HG03135 (cell line): ENCODE measurements around the gene NR1H2.

Experiments used
- ATAC-seq: cut with Tn5 transposase; IDR thresholded peaks from one replicate; pipeline ENCODE4 v1.9.1; 2021; ENCODE audit warnings: mild to moderate bottlenecking, moderate library complexity; ENCODE audit not compliant: unreplicated experiment

The NR1H2 gene

DNA sequence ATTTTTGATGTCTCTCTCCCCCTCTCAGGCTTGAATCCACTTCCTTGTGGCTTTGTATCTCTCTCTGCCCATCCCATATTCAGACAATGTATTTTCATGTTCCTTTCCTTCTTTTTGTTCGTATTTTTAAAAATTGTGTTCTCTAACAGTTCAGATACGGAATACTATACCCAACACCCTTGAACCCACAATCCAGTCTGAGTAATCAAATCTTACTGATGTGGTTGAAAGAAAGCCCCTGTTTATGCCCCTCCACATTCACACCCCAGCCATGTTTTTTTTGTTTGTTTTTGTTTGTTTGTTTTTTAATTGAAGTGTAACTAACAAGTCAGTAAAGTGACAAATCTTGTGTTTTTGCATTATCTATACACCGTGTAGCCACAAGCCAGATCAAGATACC lies 43.9 kb downstream of the NR1H2 start:
- no peak for ATAC-seq

DNA sequence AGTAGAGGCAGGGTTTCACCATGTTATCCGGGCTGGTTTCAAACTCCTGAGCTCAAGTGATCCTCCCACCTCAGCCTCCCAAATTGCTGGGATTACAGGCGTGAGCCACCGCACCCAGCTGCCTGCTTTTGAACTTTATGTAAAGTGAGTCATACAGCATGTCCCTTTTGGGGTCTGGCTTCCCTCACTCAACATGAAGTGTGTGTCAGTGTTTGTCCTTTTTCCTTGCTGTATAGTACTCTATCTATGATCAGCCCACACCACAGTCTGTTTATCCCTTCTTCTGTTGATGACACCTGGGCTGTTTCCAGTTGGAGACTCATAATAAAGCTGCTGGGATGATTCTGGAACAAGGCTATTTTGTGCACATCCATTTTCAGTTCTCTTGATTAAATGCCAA lies 44.6 kb downstream of the NR1H2 start:
- no peak for ATAC-seq

DNA sequence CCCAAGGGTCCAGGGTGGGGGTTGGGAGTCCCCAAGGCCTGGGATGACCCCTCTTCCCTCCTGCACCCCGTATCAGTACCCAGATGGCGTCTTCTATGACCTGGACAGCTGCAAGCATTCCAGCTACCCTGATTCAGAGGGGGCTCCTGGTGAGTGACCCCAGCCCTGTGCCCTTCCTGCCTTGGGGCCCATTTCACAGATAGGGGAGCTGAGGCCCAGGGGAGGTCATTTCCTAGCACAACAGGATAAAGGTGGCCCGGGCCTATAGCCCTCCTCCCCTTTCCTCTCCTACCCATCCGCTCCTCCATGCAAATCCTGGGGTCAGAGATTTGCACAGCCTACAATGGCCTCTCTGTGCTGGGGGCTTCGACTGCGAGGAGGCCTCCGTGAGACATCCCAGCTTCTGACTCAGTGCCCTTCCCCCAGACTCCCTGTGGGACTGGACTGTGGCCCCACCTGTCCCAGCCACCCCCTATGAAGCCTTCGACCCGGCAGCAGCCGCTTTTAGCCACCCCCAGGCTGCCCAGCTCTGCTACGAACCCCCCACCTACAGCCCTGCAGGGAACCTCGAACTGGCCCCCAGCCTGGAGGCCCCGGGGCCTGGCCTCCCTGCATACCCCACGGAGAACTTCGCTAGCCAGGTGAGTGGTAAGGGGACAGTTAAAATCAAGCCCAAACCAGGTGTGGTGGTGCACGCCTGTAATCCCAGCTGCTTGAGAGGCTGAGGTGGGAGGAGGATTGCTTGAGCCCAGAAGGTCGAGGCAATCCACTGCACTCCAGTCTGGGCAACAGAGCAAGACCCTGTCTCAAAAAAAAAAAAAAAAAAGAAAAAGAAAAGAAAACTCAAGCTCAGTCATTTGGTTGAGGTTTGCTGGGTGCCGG lies 46.4 kb downstream of the NR1H2 start:
- ATAC-seq = no peak

DNA sequence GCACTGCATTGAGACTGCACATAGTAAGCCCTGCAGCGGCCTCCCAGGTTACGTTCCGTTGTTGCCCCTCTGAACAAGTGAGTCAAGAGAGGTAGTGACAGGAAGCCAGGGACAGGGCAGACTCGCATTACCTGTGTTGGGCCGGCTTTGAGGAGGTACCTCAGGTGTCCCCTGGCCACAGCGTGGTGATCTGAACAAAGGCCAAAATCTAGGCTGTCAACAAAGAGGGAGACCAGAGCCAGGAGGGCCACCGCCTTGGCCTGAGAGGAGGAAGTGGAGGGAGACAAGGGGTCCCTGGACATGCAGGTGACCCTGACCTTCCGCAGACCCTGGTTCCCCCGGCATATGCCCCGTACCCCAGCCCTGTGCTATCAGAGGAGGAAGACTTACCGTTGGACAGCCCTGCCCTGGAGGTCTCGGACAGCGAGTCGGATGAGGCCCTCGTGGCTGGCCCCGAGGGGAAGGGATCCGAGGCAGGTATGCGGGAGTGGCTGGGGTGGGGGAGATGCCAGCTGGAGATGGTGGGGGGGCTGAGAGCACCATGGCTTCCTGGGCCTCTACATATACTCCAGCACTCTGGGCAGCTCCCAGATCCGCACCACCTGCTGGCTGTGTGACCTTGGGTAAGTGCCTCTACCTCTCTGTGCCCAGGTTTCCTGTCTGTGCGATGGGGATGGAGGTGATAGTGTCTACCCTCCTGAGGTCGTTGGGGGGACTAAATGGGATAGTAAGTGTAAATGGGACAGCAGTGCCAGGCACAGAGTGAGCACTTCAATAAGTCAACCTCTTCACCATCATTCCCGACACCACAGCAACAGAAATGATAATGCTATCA lies 47.2 kb downstream of the NR1H2 start:
- ATAC-seq = no peak

DNA sequence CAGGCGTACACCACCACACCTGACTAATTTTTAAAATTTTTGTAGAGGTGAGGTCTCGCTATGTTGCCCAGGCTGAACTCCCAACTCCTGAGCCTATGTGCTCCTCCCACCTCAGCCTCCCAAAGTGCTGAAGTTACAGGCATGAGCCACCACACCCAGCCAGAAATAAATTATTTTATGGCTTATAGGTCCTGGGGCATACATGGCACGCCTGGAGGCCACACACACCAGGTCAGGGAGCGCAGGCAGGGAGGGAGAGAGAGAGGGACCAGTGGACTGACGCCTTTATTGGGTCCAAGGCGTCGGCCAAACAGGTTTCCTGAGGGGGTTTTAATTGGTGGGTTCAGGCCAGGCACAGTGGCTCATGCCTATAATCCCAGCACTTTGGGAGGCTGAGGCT lies 49.3 kb downstream of the NR1H2 start:
- ATAC-seq = no peak

DNA sequence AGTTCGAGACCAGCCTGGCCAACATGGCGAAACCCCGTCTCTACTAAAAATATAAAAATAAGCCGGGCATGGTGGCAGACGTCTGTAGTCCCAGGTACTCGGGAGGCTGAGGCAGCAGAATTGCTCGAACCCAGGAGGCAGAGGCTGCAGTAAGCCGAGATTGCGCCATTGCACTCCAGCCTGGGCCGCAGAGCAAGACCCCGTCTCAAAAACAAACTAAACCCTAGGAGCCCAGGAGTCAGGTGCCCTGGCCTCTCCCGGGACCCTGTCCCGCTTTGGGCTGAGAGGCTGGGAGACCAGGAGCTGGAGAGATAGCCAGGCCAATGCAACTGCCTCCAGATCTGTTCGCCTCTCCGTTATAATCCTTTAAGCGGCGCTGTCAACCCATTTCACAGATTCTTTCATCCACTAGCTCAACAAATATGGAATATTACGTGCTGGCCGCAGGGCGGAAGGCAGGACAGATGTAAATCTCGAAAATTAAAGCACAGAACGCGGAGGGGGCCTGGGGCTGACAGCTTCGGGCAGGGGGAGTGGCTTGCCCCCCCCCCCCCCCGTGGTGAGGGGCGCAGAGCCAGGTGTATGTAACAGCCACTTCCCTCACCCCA lies 51.2 kb downstream of the NR1H2 start:
- no peak for ATAC-seq

DNA sequence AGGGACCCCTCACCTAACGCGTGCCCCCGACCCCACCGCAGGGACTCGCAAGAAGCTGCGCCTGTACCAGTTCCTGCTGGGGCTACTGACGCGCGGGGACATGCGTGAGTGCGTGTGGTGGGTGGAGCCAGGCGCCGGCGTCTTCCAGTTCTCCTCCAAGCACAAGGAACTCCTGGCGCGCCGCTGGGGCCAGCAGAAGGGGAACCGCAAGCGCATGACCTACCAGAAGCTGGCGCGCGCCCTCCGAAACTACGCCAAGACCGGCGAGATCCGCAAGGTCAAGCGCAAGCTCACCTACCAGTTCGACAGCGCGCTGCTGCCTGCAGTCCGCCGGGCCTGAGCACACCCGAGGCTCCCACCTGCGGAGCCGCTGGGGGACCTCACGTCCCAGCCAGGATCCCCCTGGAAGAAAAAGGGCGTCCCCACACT lies 51.8 kb downstream of the NR1H2 start:
- no peak for ATAC-seq

DNA sequence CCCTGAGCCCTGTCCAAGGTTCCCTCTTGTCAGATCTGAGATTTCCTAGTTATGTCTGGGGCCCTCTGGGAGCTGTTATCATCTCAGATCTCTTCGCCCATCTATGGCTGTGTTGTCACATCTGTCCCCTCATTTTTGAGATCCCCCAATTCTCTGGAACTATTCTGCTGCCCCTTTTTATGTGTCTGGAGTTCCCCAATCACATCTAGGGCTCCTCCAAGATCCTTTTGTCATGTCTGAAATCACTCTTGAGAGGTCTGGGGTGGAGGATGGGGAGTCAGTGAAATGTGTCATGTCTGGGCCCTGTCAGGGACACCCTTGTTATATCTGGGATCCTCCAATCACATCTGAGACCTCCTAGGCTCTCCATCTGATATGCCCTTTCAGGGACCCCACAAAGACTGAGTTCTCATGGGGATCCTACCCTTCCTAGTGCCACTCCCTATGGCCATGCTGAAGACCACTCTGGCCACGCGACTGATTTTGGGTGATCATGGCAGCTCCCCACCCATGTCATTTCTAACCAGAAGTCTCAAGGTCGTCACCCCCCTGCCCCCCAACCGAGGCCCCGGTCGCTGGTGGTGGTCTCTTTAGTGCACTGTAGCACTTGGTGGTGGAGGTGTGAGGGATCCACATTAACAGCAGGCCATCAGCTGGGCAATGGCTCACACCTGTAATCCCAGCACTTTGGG lies 52.7 kb downstream of the NR1H2 start:
- no peak for ATAC-seq

DNA sequence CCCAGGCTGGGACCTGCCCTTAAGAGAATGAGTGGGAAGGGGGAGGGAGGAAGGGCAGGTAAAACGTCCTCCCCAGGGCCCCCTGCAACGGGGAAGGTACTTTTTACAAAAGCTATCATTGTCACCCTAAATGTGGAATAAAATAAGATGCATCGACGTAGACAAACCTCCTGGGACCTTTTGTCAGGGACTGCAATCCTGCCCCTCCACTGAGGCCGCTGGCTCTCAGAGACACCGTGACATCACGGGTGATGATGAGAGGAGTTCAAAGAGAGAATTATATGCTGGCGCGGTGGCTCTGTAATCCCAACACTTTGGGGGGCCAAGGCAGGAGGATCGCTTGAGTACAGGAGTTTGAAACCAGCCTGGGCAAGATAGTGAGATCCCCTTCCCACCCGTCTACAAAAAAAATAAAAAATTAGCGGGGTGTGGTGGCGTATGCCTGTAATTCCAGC lies 54.7 kb downstream of the NR1H2 start:
- no peak for ATAC-seq

DNA sequence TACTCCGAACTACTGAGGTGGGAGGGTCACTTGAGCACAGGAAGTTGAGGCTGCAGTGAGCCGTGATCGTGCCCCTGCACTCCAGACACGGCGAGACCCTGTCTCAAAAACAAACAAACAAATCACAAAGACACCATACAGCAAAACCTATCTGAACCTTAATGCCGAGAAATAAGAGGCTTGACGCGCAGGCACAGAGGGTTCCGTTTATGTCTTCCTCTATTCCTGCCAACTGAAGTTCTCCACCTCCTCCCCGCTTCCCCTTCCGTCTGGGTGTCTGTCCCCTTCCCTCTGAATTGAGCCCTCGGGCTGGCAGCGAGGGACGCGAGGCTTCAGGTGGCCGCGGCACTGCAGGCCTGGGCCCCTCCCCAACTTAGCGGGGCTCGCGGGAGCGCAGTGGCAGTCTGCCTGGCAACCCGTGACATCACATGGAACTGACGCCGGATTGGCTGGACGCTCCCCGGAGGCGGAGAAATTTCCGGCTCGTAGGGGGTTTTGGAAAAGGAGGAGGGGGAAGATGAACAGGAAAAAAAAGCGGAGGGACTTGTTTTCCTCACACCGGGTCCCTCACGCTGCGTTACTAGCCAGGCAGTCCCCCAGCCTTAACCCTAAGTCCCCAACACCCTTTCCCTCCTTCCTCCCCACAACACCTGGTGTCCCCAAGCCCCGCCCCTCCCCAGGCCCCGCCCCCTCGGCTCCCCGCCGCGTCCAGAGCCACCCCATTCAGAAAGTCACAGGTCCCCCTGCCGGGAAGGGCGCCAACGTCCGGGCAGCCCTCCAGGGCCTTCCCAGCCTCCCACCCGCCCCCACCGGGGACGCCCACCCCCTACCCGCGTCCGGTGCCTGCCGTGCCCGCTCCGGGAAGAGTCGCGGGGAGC lies 55.3 kb downstream of the NR1H2 start:
- peak; percentile 77 for ATAC-seq

DNA sequence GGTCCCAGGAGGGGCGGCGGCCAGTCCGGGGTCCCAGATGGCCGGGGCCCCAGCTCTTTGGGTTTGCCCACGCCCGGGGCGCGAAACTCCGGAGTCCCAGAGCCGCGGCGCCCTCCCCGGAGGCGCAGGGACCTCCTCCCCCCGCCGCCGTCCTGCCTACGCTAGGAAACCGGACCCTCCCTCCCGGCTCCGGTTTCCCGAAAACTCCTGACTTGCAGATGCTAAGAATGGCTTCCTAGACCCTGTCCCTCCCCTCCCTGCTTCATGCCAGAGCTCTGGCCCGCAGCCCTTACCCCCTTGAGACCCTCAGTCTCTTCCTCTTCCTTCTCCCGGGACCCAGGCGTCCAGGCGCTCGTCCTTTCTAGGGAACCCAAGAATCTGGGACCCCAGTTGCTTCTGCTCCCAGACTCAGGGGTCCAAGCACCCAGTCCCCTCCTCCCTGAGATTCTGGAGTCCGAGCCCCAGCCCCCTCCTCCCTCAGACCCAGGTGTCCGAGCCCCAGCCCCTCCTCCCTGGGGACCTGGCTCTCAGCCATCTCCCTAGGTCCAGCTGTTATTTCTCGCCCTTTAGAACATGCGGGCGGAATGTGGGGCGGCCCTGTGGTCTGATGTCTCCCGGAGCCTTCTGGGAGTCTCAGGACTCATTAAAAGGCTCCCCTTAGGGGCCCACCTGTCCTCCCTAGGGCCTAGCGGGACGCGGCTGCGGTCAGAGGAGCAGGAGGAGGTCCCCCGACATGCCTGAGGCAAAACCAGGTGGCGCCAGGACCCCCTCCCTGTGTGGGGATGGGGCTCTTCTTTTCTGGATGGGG lies 56.2 kb downstream of the NR1H2 start, which contains the start of gene MYBPC2:
MYBPC2 (plus strand) TSS at position 672 of the 808 bp plus-strand sequence; CDS start at position 734, 62 bp downstream.
- ATAC-seq = peak; percentile 7
